SIG-M5 treated with dmso at 0.1 percent for 504 hours (cell line): ENCODE results near the gene NUMB.

Experiments used
- DNase-seq: peaks from one replicate; lab custom pipeline; 2025; ENCODE audit not compliant: unreplicated experiment; lab: John Stamatoyannopoulos, UW

The NUMB gene

GRCh38 chr14:73234586-73235394, 223.6 kb downstream of the NUMB start:
- no peak for DNase-seq

- DNase-seq: no peak
Measured at GRCh38 chr14:73234029-73234428, 224.3 kb downstream of the NUMB start.

DNA sequence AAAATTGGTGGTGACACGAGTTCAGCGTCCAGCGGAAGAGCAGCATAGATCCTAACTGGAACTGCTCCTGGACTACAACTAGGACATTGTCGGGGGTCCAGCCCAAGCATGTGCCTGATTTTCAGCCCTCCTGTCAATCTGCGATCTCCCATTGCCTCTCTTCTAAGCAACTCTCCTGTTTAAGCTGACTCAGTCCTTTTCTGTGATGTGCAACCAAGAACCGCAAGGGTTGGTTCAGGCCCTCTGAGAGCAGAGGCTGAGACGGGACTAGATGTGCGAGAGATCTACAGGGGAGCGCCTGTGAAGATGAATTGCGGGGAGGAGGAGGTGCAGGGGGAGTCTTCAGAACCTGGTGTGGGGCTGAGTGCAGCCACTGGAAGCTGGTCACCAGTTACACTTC, 224.8 kb downstream of the NUMB start:
- DNase-seq: no peak

DNA sequence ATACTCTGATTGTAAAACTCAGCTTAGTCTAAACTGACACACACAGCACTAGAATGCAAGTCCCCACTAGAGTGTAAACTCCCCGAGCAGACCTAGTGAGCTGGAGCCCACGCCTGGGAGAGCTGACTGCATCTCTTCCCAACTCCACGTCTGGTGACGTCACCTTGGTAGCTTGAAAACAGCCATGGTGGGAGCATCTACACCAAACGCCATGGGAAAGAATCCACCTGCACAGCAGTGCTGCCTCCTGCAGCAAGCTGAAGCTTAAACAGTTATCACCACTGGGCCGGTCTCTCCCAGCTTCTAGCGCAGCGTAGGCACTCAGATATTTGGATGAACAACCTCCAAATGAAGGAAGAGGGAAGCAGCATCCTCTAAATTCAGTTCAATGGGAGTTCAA, 225.4 kb downstream of the NUMB start:
- no peak for DNase-seq

DNA sequence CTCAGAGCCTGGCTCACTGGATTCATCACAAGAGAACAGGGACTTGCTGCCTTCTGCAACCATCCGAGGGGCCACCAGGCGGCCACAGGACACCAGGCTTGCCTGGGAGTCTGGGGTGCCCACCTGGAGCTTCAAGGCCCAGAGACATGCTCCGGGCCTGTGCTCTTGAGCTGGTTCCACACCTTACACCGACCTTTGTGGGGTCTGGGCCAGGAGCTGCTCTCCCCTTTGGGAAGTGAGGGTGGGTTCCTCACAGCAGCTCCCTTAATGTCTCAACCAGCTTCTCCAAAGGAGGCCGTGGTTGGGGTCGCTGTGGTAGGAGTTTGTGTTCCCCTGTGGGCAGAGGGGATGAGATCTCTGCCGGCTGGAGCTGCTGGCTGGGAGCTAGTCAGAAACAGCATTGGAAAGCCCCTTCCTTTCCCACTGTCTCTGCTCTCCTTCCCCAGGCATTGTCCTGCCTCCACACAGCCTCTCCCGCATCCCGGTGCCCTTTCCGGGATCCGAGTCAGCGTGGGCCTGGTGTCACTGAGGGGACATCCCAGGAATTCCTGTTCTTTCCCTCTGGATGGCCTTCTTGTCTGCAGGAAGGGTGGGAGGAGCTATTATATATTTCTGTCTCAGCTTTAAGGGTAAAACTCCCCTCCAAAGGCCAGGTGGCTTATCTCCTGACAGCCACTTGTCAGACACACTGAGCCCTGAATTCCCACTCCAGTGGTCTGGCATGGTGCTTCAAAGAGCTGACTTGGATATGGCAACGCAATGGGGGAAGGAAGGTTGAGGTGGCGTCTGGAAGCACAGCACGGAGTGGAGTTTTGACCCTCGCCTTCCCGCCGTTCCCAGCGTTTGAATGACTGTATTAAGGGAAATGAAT, 226.1 kb downstream of the NUMB start:
- peak; percentile 22 for DNase-seq

GRCh38 chr14:73230051-73230450, 228.3 kb downstream of the NUMB start:
- no peak for DNase-seq

GRCh38 chr14:73227812-73228781, 230.2 kb downstream of the NUMB start:
- no peak for DNase-seq

DNA sequence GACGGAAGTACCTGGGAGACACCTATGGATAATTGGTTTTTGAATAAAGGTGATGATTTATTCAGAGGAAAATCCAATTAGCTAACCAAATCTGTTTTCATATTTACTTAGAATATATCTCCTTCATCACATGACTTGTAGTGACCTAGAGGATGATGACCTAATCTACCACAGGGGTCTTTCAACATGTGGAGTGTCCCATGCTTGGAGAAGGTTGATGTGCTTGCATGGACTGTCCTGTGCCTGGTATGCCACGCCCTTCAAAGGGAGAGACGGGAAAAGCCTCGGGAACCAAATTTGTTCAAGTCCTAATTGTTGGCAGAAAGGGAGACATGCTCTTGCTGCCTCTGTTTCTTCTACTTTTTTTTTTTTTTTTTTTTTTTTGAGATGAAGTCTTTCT, 232.8 kb downstream of the NUMB start:
- DNase-seq: no peak
